ENCODE measurements around the gene PDZD7. TPM values are rescaled to one million over a fixed set of nuclear protein-coding genes. Genes with fewer than 3 reads are reported as not detected.

The PDZD7 gene
- total RNA-seq, 2 donors from 2014 or later = 0.80 to 1.3 TPM

GRCh38 chr10:101002456-101002855 is 28.5 kb downstream of the PDZD7 start:
- Mint-ChIP-seq H3K27ac (no peak overlapping the region), H3K36me3 (no peaks in the 10 kb centered on the region), H3K9me3 (no peaks in the 10 kb centered on the region)
- no peak for DNase-seq (ENCODE audit: low spot score in 2 of 2)
- ATAC-seq = no peak

DNA sequence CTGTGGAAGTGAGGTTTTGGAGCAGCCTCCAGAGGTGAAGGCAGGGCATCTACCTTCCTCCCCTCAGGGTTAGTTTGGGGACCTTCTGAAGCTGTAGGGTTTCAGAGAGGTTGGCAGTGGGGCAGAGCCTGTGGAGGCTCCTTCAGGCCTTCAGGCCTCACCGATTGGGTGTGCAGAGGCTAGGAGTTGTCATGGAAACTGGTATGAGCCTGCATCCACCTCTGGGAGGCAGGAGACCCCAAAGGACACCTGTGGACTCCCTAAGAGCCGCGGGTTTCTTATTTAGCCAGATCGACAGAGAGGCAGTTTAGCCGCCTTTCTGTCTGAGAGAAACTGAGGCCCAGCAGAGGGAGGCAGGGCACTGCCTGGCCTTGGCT is 29.3 kb downstream of the PDZD7 start:
- H3K36me3 Mint-ChIP-seq = no peaks in the 10 kb centered on the region
- H3K27ac Mint-ChIP-seq = no peak overlapping the region
- H3K9me3 Mint-ChIP-seq = no peaks in the 10 kb centered on the region
- DNase-seq (ENCODE audit: low spot score in 2 of 2) = no peak
- ATAC-seq = no peak

DNA sequence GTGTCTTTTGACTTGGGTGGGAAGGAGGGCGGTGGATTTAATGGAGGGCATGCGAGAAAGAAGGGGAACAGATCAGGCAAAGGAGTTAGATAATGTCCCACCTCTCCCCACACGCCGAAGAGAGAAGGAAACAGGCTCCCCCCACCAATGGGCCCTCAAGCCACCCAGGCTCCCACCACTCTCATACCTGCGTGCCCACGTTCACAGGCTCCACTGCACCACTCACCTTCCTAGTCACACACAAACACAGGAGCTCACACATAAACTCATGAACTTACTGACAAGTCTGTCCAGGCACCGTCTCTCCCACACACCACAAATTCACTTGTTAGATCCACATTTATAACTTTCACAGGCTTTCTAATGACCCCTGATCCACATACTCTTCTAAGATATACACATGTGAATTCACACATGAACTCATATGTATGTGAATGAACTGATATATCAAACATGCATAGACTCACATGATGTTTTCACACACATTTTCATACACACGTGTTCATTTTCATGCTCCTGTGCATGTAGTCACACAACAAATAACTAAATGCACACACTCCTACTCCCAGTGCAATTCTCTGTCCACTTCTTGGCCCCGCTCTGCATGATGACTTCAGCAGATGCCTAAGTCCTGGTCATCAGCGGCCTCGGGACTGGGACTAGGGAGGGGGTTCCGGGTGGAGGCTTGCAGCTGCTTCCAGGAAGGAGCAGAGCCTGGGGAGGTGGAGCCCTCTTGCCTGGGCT is 29.8 kb downstream of the PDZD7 start:
- ATAC-seq (no peak), DNase-seq (ENCODE audit: low spot score in 2 of 2) (no peak)
- Mint-ChIP-seq H3K36me3 (no peaks in the 10 kb centered on the region), H3K27ac (no peak overlapping the region), H3K9me3 (no peaks in the 10 kb centered on the region)

- Mint-ChIP-seq H3K36me3 (no peaks in the 10 kb centered on the region), H3K27ac (no peak overlapping the region)
- ATAC-seq = no peak
Measured at GRCh38 chr10:101000127-101000914, 30.6 kb downstream of the PDZD7 start.

DNA sequence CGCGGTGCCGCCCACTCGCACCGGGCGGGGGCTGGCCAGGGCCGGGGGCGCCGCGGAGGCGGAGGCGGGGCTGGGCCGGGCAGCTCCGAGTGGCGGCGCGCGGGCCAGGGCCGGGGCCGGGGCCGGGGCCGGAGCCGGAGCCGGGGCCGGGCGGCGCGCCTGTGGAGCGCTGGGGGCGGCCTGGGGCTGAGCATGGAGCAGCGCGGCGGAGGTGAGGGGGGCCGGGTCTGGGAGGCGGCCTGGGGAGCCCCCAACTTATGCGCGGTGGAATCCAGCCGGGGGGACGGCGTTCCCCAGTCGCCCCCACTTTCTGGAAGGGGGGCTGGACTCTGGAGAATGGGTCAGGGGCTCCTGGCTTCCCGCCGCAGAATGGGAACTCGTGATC is 31.2 kb downstream of the PDZD7 start, which contains the start of gene LZTS2:
TSS of gene LZTS2 (plus strand) at position 67 of the 385 bp plus-strand sequence. CDS start 2,731 bp downstream, outside the sequence.
- DNase-seq (ENCODE audit: low spot score in 2 of 2) (no peak), ATAC-seq (no peak)
- peak within 1 kb of the TSS; percentile 59 to 80 for H3K27ac Mint-ChIP-seq
- no peaks in the 10 kb centered on the region for H3K9me3 Mint-ChIP-seq
- H3K36me3 Mint-ChIP-seq = peaks cover 0 to 1% of the 10 kb centered on the region in 2 donors

More at GRCh38 chr10:101000127-101000914, 30.6 kb downstream of the PDZD7 start:
- DNase-seq (ENCODE audit: low spot score in 2 of 2) = no peak
- no peaks in the 10 kb centered on the region for H3K9me3 Mint-ChIP-seq

DNA sequence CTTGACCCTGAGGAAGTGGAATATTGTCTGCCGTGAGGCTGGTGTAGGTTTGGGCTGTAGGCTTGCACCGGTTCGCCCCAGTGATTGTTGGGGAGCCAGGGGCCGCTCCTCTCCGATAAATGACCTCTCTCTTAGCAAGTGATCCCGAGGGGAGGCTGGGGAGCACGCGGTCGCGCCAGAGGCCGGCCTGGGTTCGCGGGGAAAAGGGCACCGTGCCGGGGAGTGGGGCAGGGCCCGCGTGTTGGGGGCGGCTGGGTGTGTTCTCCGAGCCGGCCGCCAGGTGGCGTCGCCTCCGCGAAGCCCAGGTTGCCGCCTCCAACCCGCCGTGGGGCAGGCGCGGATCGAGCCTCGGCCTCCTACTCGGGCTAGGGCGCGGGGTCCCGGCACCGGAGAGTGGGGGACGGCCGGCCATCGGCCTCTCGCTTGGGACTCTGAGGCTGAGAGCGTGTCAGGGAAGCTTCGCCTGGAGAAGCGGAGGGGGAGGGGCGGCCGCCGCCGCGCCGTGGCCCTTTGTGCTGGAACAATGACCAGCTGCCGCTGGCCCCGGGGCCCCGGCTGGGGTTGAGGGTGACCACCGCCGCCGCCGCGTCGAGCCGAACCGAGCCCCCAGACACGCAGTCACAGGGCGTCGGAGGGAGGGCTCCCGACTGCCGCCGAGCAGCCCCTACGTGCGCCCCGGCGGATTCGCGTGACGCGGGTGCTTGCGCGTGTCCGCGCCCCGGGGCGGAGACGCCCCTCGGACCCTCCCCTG is 31.8 kb downstream of the PDZD7 start:
- peak overlapping the region; percentile 59 to 80 for H3K27ac Mint-ChIP-seq
- peaks cover 0 to 6% of the 10 kb centered on the region in 2 donors for H3K36me3 Mint-ChIP-seq
- DNase-seq (ENCODE audit: low spot score in 2 of 2) (peak; percentile 84), ATAC-seq (peak; percentile 62 to 67)
- no peaks in the 10 kb centered on the region for H3K9me3 Mint-ChIP-seq

- Mint-ChIP-seq H3K36me3 (peaks cover 0 to 6% of the 10 kb centered on the region in 2 donors), H3K9me3 (no peaks in the 10 kb centered on the region), H3K27ac (peak overlapping the region; percentile 59 to 80)
- ATAC-seq (peak; percentile 43 to 51), DNase-seq (ENCODE audit: low spot score in 2 of 2) (peak; percentile 67 to 75)
Measured at GRCh38 chr10:100998183-100998990, 32.5 kb downstream of the PDZD7 start.

GRCh38 chr10:100997360-100998182 is 33.4 kb downstream of the PDZD7 start:
- DNase-seq (ENCODE audit: low spot score in 2 of 2) (peak; percentile 84 to 86), ATAC-seq (peak; percentile 55 to 67)
- Mint-ChIP-seq H3K36me3 (peaks cover 0 to 6% of the 10 kb centered on the region in 2 donors), H3K9me3 (no peaks in the 10 kb centered on the region), H3K27ac (peak overlapping the region; percentile 59 to 72)

DNA sequence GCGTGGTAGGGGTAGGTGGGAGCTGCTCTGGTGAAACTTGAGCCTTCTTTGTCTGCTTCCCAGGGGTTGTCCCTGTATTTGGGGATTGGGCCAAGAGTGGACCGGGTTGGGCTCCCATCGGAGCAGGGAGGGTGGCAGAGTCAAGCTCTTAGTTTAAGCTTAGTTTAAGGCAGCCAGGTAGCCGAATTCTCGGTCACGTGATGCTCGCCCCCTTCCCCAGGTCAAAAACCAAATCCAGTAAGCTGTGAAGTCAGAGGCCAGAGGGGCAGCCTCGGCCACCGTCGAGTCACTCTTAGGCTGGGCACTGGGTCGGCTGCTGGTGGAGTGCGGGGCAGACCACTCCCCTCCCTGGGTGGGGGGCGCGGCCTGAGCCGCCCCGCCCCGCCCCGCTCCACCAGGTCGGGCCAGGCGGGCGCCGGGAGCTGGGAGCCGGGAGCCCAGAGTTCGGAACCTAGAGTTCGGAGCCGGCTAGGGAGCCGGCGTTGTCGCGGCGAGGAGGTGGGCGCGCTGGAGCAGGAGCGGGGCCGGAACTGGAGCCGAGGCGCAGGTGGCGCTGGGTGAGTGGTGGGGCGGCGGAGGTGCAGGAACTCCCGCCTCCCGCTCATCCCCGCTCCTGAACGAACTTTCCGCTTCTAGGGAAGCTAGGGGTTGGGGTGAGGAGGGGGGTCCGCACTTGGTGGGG is 34.1 kb downstream of the PDZD7 start:
- Mint-ChIP-seq H3K9me3 (no peaks in the 10 kb centered on the region), H3K27ac (peak overlapping the region; percentile 59 to 85), H3K36me3 (peaks cover 0 to 6% of the 10 kb centered on the region in 2 donors)
- DNase-seq (ENCODE audit: low spot score in 2 of 2) (peak in 1 of 2 donors; percentile 51), ATAC-seq (peak; percentile 22 to 48)

DNA sequence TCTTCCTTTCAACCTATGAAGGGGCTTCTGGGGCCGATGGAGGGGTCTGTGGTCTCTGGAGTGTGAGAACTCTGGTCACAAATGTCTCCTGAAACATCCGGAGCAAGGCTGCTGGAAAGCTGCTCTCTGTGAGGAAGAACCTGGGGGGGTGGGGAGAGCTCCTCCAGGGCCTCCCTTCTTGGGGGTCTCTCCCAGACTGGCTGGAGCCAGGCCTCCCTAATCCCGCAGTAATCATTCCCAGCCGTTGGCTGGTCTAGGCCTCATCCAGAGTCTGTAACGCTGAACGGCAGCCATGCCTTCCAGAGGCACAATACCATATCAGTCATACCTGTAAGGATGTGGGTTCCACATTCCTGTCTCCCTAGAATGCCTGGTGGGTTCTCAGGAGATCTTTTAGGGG is 35.7 kb downstream of the PDZD7 start:
- Mint-ChIP-seq H3K9me3 (no peaks in the 10 kb centered on the region), H3K27ac (peak overlapping the region; percentile 59 to 80), H3K36me3 (peaks cover 10 to 20% of the 10 kb centered on the region in 2 donors)
- ATAC-seq (no peak), DNase-seq (ENCODE audit: low spot score in 2 of 2) (no peak)

- no peak for DNase-seq (ENCODE audit: low spot score in 2 of 2)
- H3K9me3 Mint-ChIP-seq = no peaks in the 10 kb centered on the region
- H3K36me3 Mint-ChIP-seq = peaks cover 10 to 20% of the 10 kb centered on the region in 2 donors
- peak overlapping the region; percentile 42 to 80 for H3K27ac Mint-ChIP-seq
- ATAC-seq = no peak
Measured at GRCh38 chr10:100993986-100994708, 36.8 kb downstream of the PDZD7 start.

- Mint-ChIP-seq H3K27ac (no peak overlapping the region), H3K9me3 (no peaks in the 10 kb centered on the region), H3K36me3 (peaks cover 21 to 25% of the 10 kb centered on the region in 2 donors)
- DNase-seq (ENCODE audit: low spot score in 2 of 2) = no peak
- ATAC-seq = no peak
Measured at GRCh38 chr10:100989088-100989487, 41.8 kb downstream of the PDZD7 start.

DNA sequence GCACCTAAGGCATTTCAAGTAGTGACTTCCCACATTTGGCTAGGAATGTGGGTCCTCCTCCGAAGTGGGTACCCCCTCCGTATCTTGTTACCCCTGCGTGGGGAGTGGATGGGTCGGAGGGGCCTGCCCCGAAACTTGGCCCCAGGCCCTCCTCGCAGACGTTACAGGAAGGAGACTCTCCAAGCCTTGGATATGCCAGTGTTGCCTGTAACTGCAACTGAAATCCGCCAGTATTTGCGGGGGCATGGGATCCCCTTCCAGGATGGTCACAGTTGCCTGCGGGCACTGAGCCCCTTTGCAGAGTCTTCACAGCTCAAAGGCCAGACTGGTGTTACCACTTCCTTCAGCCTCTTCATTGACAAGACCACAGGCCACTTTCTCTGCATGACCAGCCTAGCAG is 42.8 kb downstream of the PDZD7 start:
- Mint-ChIP-seq H3K9me3 (no peaks in the 10 kb centered on the region), H3K27ac (peak overlapping the region in 1 of 2 donors; percentile 87), H3K36me3 (peaks cover 21 to 25% of the 10 kb centered on the region in 2 donors)
- DNase-seq (ENCODE audit: low spot score in 2 of 2) = no peak
- ATAC-seq = no peak

- ATAC-seq = peak in 1 of 2 donors; percentile 2
- DNase-seq (ENCODE audit: low spot score in 2 of 2) = no peak
- Mint-ChIP-seq H3K27ac (peak overlapping the region; percentile 87 to 96), H3K9me3 (no peaks in the 10 kb centered on the region), H3K36me3 (peaks cover 21 to 25% of the 10 kb centered on the region in 2 donors)
Measured at GRCh38 chr10:100987685-100988049, 43.3 kb downstream of the PDZD7 start.
